ENCODE results near the gene GFAP. TPM values are rescaled to one million over a fixed set of nuclear protein-coding genes. Genes with fewer than 3 reads are reported as not detected.

Gene GFAP
- total RNA-seq, 1 experiment from 2014 or later = 1.6 TPM

DNA sequence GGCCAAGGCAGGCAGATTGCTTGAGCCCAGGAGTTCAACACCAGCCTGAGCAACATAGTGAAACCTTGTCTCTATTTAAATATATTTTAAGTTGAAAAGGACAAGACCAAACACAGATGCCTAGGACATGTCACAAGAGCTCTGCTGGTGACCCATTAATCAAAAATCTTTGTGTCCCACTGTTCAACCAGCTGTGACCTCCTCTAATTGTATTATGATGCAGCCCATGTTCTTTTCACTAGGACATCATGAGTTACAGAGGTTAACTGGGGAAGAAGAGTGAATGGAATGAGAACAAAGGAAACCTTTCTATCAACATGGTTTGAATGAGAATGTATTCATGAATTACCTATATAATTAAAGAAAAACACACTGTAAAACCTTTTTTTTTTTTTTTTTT lies 23.1 kb downstream of the GFAP start (continued):
- TF ChIP-seq, protein P1, sequence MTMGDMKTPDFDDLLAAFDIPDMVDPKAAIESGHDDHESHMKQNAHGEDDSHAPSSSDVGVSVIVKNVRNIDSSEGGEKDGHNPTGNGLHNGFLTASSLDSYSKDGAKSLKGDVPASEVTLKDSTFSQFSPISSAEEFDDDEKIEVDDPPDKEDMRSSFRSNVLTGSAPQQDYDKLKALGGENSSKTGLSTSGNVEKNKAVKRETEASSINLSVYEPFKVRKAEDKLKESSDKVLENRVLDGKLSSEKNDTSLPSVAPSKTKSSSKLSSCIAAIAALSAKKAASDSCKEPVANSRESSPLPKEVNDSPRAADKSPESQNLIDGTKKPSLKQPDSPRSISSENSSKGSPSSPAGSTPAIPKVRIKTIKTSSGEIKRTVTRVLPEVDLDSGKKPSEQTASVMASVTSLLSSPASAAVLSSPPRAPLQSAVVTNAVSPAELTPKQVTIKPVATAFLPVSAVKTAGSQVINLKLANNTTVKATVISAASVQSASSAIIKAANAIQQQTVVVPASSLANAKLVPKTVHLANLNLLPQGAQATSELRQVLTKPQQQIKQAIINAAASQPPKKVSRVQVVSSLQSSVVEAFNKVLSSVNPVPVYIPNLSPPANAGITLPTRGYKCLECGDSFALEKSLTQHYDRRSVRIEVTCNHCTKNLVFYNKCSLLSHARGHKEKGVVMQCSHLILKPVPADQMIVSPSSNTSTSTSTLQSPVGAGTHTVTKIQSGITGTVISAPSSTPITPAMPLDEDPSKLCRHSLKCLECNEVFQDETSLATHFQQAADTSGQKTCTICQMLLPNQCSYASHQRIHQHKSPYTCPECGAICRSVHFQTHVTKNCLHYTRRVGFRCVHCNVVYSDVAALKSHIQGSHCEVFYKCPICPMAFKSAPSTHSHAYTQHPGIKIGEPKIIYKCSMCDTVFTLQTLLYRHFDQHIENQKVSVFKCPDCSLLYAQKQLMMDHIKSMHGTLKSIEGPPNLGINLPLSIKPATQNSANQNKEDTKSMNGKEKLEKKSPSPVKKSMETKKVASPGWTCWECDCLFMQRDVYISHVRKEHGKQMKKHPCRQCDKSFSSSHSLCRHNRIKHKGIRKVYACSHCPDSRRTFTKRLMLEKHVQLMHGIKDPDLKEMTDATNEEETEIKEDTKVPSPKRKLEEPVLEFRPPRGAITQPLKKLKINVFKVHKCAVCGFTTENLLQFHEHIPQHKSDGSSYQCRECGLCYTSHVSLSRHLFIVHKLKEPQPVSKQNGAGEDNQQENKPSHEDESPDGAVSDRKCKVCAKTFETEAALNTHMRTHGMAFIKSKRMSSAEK (CRISPR knock-in tag; IDR thresholded peaks at IDR 0.05; ENCODE audit: borderline replicate concordance) = no peak

DNA sequence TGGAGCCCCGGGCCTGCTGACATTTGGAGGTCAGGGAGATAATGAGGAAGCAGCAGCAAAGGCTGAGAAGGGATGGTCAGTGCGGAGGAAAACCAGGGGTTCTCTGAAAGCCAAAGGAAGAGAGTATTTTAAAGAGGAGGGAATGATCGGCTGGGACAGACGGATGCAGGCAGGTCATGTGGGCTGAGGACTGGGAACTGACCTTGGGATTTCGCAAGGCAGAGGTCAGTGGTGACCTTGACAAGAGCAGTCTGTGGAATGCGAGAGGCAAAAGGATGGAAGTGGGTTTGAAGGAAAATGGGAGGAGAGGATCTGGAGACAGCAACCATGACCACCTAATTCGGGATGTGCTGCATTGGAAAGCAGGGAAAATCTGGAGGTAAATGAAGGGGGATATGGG lies 26.3 kb downstream of the GFAP start:
- no peak for DNase-seq (ENCODE audit: low spot score)
- Mint-ChIP-seq H3K36me3 (peaks cover 31% of the 10 kb centered on the region), H3K27ac (no peak overlapping the region), H3K9me3 (no peaks in the 10 kb centered on the region), H3K4me3 (no peak overlapping the region), H3K27me3 (ENCODE audit: low read depth) (no peaks in the 10 kb centered on the region), H3K4me1 (no peaks in the 10 kb centered on the region)
- ChIA-PET CTCF (no interaction called here), POLR2A (no interaction called here)
- no peak for ATAC-seq
- TF ChIP-seq, protein P2, sequence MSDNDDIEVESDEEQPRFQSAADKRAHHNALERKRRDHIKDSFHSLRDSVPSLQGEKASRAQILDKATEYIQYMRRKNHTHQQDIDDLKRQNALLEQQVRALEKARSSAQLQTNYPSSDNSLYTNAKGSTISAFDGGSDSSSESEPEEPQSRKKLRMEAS (CRISPR knock-in tag; IDR thresholded peaks at IDR 0.05) = no peak
- TF ChIP-seq, protein P3, sequence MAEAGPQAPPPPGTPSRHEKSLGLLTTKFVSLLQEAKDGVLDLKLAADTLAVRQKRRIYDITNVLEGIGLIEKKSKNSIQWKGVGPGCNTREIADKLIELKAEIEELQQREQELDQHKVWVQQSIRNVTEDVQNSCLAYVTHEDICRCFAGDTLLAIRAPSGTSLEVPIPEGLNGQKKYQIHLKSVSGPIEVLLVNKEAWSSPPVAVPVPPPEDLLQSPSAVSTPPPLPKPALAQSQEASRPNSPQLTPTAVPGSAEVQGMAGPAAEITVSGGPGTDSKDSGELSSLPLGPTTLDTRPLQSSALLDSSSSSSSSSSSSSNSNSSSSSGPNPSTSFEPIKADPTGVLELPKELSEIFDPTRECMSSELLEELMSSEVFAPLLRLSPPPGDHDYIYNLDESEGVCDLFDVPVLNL (CRISPR knock-in tag; IDR thresholded peaks at IDR 0.05; ENCODE audit: borderline replicate concordance, low read depth) = no peak
- TF ChIP-seq HMGA2 (CRISPR knock-in tag; IDR thresholded peaks at IDR 0.05) = no peak
- TF ChIP-seq FOXP1 (CRISPR knock-in tag; IDR thresholded peaks at IDR 0.05; ENCODE audit: borderline replicate concordance) = no peak
- TF ChIP-seq, protein P4, sequence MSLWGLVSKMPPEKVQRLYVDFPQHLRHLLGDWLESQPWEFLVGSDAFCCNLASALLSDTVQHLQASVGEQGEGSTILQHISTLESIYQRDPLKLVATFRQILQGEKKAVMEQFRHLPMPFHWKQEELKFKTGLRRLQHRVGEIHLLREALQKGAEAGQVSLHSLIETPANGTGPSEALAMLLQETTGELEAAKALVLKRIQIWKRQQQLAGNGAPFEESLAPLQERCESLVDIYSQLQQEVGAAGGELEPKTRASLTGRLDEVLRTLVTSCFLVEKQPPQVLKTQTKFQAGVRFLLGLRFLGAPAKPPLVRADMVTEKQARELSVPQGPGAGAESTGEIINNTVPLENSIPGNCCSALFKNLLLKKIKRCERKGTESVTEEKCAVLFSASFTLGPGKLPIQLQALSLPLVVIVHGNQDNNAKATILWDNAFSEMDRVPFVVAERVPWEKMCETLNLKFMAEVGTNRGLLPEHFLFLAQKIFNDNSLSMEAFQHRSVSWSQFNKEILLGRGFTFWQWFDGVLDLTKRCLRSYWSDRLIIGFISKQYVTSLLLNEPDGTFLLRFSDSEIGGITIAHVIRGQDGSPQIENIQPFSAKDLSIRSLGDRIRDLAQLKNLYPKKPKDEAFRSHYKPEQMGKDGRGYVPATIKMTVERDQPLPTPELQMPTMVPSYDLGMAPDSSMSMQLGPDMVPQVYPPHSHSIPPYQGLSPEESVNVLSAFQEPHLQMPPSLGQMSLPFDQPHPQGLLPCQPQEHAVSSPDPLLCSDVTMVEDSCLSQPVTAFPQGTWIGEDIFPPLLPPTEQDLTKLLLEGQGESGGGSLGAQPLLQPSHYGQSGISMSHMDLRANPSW (CRISPR knock-in tag; conservative IDR thresholded peaks at IDR 0.05; ENCODE audit: low read depth) = no peak
- no peak for TF ChIP-seq FOXK1 (CRISPR knock-in tag; IDR thresholded peaks at IDR 0.05)
- TF ChIP-seq, protein P5, sequence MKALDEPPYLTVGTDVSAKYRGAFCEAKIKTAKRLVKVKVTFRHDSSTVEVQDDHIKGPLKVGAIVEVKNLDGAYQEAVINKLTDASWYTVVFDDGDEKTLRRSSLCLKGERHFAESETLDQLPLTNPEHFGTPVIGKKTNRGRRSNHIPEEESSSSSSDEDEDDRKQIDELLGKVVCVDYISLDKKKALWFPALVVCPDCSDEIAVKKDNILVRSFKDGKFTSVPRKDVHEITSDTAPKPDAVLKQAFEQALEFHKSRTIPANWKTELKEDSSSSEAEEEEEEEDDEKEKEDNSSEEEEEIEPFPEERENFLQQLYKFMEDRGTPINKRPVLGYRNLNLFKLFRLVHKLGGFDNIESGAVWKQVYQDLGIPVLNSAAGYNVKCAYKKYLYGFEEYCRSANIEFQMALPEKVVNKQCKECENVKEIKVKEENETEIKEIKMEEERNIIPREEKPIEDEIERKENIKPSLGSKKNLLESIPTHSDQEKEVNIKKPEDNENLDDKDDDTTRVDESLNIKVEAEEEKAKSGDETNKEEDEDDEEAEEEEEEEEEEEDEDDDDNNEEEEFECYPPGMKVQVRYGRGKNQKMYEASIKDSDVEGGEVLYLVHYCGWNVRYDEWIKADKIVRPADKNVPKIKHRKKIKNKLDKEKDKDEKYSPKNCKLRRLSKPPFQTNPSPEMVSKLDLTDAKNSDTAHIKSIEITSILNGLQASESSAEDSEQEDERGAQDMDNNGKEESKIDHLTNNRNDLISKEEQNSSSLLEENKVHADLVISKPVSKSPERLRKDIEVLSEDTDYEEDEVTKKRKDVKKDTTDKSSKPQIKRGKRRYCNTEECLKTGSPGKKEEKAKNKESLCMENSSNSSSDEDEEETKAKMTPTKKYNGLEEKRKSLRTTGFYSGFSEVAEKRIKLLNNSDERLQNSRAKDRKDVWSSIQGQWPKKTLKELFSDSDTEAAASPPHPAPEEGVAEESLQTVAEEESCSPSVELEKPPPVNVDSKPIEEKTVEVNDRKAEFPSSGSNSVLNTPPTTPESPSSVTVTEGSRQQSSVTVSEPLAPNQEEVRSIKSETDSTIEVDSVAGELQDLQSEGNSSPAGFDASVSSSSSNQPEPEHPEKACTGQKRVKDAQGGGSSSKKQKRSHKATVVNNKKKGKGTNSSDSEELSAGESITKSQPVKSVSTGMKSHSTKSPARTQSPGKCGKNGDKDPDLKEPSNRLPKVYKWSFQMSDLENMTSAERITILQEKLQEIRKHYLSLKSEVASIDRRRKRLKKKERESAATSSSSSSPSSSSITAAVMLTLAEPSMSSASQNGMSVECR (CRISPR knock-in tag; IDR thresholded peaks at IDR 0.05; ENCODE audit: borderline replicate concordance) = no peak
- TF ChIP-seq KAT7 (CRISPR knock-in tag; IDR thresholded peaks at IDR 0.05; ENCODE audit: borderline replicate concordance) = no peak
